SK-N-SH (cell line): ENCODE measurements around the gene THSD4.

Source experiments
- EP300 ChIP-seq, 2 experiments: IDR thresholded peaks; 2 replicates each; pipeline versions ENCODE4 v1.4.0 to v1.6.1; 2012; ENCODE audit warnings: borderline replicate concordance in 1 of 2, low read depth in 1 of 2, low read length in 1 of 2
- FOXJ3 ChIP-seq: sonication (generic); formaldehyde crosslinking; IDR thresholded peaks from 2 replicates; pipeline ENCODE4 v1.5.1; 2020; ENCODE audit warnings: mild to moderate bottlenecking, missing genetic modification reagents
- FOXM1 ChIP-seq: IDR thresholded peaks from 2 replicates; pipeline ENCODE4 v1.4.0; 2012; ENCODE audit warnings: low read depth, mild to moderate bottlenecking
- JUND ChIP-seq: IDR thresholded peaks from 2 replicates; pipeline ENCODE4 v1.4.0; 2012
- MEF2A ChIP-seq: IDR thresholded peaks from 2 replicates; pipeline ENCODE4 v1.4.0; 2012; ENCODE audit warnings: low read depth, borderline replicate concordance
- NFIC ChIP-seq: IDR thresholded peaks from 2 replicates; pipeline ENCODE4 v1.4.0; 2012; ENCODE audit warnings: borderline replicate concordance
- POLR2AphosphoS5 ChIP-seq: IDR thresholded peaks from 2 replicates; pipeline ENCODE4 v1.6.1; 2012; ENCODE audit warnings: low read depth, low read length
- RAD21 ChIP-seq: IDR thresholded peaks from 2 replicates; pipeline ENCODE4 v1.6.1; 2012; ENCODE audit warnings: mild to moderate bottlenecking, low read length
- RCOR1 ChIP-seq: fragments of 150-350 bp; IDR thresholded peaks from 2 replicates; pipeline ENCODE4 v1.6.1; 2017; ENCODE audit warnings: antibody characterized with exemption, low read length
- SMC3 ChIP-seq: IDR thresholded peaks from 2 replicates; pipeline ENCODE4 v1.6.1; 2012; ENCODE audit warnings: low read depth, low read length, improper control_type of control experiment
- TF ChIP-seq, protein P1 (sequence below): fragments of 200-600 bp; sonication (generic); IDR thresholded peaks from 2 replicates; pipeline ENCODE4 v1.6.1; 2017; ENCODE audit warnings: antibody characterized with exemption, mild to moderate bottlenecking, moderate library complexity
- TF ChIP-seq, protein P2 (sequence below): IDR thresholded peaks from 2 replicates; pipeline ENCODE4 v1.4.0; 2012; ENCODE audit warnings: low read depth, borderline replicate concordance

DNA sequence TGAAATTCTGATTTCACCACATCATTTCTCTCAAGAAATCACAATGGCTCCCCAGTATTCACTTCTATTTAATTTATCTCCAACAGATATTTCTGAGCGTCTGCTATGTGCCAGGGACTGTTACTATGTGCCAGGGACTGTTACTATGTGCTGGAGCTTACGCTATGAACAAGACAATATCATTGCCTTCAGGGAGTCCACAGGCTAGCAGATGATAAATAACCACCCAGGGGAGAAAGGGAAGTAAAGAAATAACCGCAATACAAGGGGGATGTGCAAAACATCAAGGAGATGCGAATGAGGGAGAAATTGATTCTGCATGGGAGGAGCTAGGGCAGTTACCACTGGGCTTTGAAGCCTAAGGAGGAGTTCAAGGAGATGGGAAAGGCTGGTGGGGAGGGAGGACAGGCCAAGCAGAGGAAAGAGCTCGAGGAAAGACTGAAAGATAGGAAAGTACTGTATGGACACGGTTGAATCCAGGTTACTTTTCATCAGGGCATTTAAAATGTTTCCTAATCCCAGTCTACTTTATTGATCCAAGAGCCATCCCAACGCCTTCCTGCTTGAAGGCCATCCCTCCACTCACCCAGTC is 2.5 kb downstream of the THSD4 start:
- TF ChIP-seq, protein P1, sequence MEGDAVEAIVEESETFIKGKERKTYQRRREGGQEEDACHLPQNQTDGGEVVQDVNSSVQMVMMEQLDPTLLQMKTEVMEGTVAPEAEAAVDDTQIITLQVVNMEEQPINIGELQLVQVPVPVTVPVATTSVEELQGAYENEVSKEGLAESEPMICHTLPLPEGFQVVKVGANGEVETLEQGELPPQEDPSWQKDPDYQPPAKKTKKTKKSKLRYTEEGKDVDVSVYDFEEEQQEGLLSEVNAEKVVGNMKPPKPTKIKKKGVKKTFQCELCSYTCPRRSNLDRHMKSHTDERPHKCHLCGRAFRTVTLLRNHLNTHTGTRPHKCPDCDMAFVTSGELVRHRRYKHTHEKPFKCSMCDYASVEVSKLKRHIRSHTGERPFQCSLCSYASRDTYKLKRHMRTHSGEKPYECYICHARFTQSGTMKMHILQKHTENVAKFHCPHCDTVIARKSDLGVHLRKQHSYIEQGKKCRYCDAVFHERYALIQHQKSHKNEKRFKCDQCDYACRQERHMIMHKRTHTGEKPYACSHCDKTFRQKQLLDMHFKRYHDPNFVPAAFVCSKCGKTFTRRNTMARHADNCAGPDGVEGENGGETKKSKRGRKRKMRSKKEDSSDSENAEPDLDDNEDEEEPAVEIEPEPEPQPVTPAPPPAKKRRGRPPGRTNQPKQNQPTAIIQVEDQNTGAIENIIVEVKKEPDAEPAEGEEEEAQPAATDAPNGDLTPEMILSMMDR = no peak
- TF ChIP-seq FOXM1 (no peak), EP300 (IDR thresholded peaks at IDR 0.05; ENCODE audit: borderline replicate concordance in 1 of 2, low read depth in 1 of 2, low read length in 1 of 2) (no peak), RCOR1 (no peak), POLR2AphosphoS5 (no peak), SMC3 (no peak), MEF2A (no peak), RAD21 (no peak), NFIC (no peak), JUND (no peak), FOXJ3 (CRISPR knock-in tag) (no peak)
- TF ChIP-seq, protein P2, sequence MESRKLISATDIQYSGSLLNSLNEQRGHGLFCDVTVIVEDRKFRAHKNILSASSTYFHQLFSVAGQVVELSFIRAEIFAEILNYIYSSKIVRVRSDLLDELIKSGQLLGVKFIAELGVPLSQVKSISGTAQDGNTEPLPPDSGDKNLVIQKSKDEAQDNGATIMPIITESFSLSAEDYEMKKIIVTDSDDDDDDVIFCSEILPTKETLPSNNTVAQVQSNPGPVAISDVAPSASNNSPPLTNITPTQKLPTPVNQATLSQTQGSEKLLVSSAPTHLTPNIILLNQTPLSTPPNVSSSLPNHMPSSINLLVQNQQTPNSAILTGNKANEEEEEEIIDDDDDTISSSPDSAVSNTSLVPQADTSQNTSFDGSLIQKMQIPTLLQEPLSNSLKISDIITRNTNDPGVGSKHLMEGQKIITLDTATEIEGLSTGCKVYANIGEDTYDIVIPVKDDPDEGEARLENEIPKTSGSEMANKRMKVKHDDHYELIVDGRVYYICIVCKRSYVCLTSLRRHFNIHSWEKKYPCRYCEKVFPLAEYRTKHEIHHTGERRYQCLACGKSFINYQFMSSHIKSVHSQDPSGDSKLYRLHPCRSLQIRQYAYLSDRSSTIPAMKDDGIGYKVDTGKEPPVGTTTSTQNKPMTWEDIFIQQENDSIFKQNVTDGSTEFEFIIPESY = no peak
